Keratinocyte (primary cell): ENCODE results near the gene TPM4.

Experiments used
- EZH2 ChIP-seq: IDR thresholded peaks from one replicate; pipeline ENCODE4 v1.6.1; 2012; ENCODE audit warnings: inconsistent platforms, mild to moderate bottlenecking, low read length, moderate library complexity
- TF ChIP-seq, protein P1 (sequence below), 3 experiments: IDR thresholded peaks in 1 of 3; conservative IDR thresholded peaks in 1 of 3; optimal IDR thresholded peaks in 1 of 3; 2 replicates in 2 of 3; 3 replicates in 1 of 3; pipeline versions ENCODE3 to v1.5.1; 2011; ENCODE audit warnings: low read length in 3 of 3, mild to moderate bottlenecking in 3 of 3, moderate library complexity in 2 of 3, control low read depth in 1 of 3, inconsistent platforms in 1 of 3; ENCODE audit not compliant: insufficient read depth in 2 of 3; ENCODE audit errors: extremely low read depth in 1 of 3

- TF ChIP-seq, protein P1, sequence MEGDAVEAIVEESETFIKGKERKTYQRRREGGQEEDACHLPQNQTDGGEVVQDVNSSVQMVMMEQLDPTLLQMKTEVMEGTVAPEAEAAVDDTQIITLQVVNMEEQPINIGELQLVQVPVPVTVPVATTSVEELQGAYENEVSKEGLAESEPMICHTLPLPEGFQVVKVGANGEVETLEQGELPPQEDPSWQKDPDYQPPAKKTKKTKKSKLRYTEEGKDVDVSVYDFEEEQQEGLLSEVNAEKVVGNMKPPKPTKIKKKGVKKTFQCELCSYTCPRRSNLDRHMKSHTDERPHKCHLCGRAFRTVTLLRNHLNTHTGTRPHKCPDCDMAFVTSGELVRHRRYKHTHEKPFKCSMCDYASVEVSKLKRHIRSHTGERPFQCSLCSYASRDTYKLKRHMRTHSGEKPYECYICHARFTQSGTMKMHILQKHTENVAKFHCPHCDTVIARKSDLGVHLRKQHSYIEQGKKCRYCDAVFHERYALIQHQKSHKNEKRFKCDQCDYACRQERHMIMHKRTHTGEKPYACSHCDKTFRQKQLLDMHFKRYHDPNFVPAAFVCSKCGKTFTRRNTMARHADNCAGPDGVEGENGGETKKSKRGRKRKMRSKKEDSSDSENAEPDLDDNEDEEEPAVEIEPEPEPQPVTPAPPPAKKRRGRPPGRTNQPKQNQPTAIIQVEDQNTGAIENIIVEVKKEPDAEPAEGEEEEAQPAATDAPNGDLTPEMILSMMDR (optimal IDR thresholded peaks at IDR 0.05 in 1 of 3, IDR thresholded peaks at IDR 0.05 in 1 of 3, conservative IDR thresholded peaks at IDR 0.05 in 1 of 3; ENCODE audit: extremely low read depth in 1 of 3, insufficient read depth in 2 of 3, low read length in 3 of 3), result no peak
- no peak for TF ChIP-seq EZH2
Measured at GRCh38 chr19:16131648-16132047, 55.4 kb downstream of the TPM4 start.
